HCT116 (cell line): ENCODE results near the gene DNAJB1. TPM values are rescaled to one million over a fixed set of nuclear protein-coding genes. Genes with fewer than 3 reads are reported as not detected.

Source experiments
- ATAC-seq: fragments of 200-7000 bp; cut with Tn5 transposase; 2 replicates; pipeline ENCODE4 v1.9.1; 2020; ENCODE audit warnings: mild to moderate bottlenecking, moderate library complexity
- BruUV-seq: library from RNA; stranded (reverse); fragments of 400-500 nt; replicated peaks from 2 replicates; lab custom pipeline; 2021; lab: Mats Ljungman, UMichigan
- CTCF ChIA-PET: fragments of 300-600 bp; sonication (Branson Sonifier 250); formaldehyde crosslinking; loops from one replicate; lab custom pipeline; 2021; ENCODE audit warnings: antibody characterized with exemption; lab: Charles Lee
- POLR2A ChIA-PET: fragments of 300-600, 350-600 bp; sonication (Branson Sonifier 250); formaldehyde crosslinking; loops from one replicate; lab custom pipeline; 2021; ENCODE audit warnings: antibody characterized with exemption; lab: Charles Lee
- RAD21 ChIA-PET, 2 experiments: fragments of 300-600 bp; sonication (Branson Sonifier 250); formaldehyde crosslinking; loops; one replicate each; lab custom pipeline; 2023; ENCODE audit warnings: low total read pairs in 2 of 2; ENCODE audit not compliant: uncharacterized antibody in 2 of 2, unreplicated experiment in 2 of 2, low non-redundant PET in 1 of 2; lab: Charles Lee
- DNase-seq: peaks from one replicate; pipeline ENCODE4 v3.0.0-alpha.2; 2010; ENCODE audit warnings: low read depth, low spot score
- H2AFZ ChIP-seq: fragments of 200-600 bp; shearing (Covaris generic), sonication (generic); 2 replicates; pipeline ENCODE4 v1.6.1; 2017; ENCODE audit warnings: low read depth, mixed run types, mixed read lengths, antibody characterized with exemption, low read length; ENCODE audit not compliant: poor library complexity, severe bottlenecking
- H3K27ac ChIP-seq: 2 replicates; pipeline ENCODE4 v1.5.1; 2012; ENCODE audit warnings: low read depth, low read length
- H3K27me3 ChIP-seq: fragments of 200-600 bp; sonication (generic); 2 replicates; pipeline ENCODE4 v1.6.1; 2016; ENCODE audit warnings: mixed run types, low read length, mixed read lengths; ENCODE audit not compliant: insufficient read depth
- H3K36me3 ChIP-seq, 2 experiments: fragments of 200-500 bp in 1 of 2; fragments of 200-600 bp in 1 of 2; sonication (Bioruptor generic) in 1 of 2; sonication (generic) in 1 of 2; 2 replicates each; pipeline versions ENCODE4 v1.5.1 to v1.6.1; 2014 to 2016; ENCODE audit warnings: low read length in 2 of 2, inconsistent platforms in 1 of 2, mixed read lengths in 1 of 2, mixed run types in 1 of 2; ENCODE audit not compliant: insufficient read depth in 2 of 2, control insufficient read depth in 1 of 2
- H3K4me1 ChIP-seq, 2 experiments: fragments of 200-600 bp in 1 of 2; sonication (generic) in 1 of 2; 2 replicates each; pipeline versions ENCODE4 v1.5.1 to v1.6.1; 2012 to 2017; ENCODE audit warnings: low read length in 2 of 2, inconsistent platforms in 1 of 2, mild to moderate bottlenecking in 1 of 2, mixed read lengths in 1 of 2, mixed run types in 1 of 2, moderate library complexity in 1 of 2; ENCODE audit not compliant: insufficient read depth in 2 of 2, control insufficient read depth in 1 of 2
- H3K4me2 ChIP-seq: fragments of 200-600 bp; sonication (generic); 2 replicates; pipeline ENCODE4 v1.6.1; 2017; ENCODE audit warnings: mixed run types, low read length, mixed read lengths
- H3K4me3 ChIP-seq, 2 experiments: fragments of 200-600 bp in 1 of 2; sonication (generic) in 1 of 2; replicated peaks in 1 of 2; 2 replicates each; pipeline ENCODE4 v1.5.1; 2011 to 2016; ENCODE audit warnings: low read length in 2 of 2, control low read depth in 1 of 2, low read depth in 1 of 2, mild to moderate bottlenecking in 1 of 2, mixed read lengths in 1 of 2, mixed run types in 1 of 2
- H3K79me2 ChIP-seq: fragments of 200-600 bp; sonication (generic); 2 replicates; pipeline ENCODE4 v1.6.1; 2017; ENCODE audit warnings: mild to moderate bottlenecking, mixed run types, low read length, moderate library complexity, mixed read lengths; ENCODE audit not compliant: insufficient read depth
- H3K9ac ChIP-seq: fragments of 200-600 bp; sonication (generic); 2 replicates; pipeline ENCODE4 v1.6.1; 2016; ENCODE audit warnings: low read length, mixed read lengths
- H3K9me2 ChIP-seq: fragments of 200-600 bp; sonication (generic), shearing (Covaris generic); 2 replicates; pipeline ENCODE4 v1.6.1; 2017; ENCODE audit warnings: mixed run types, mild to moderate bottlenecking, moderate library complexity; ENCODE audit not compliant: insufficient read depth
- H3K9me3 ChIP-seq, 2 experiments: fragments of 200-500 bp in 1 of 2; fragments of 200-600 bp in 1 of 2; sonication (Bioruptor generic) in 1 of 2; sonication (generic) in 1 of 2; 2 replicates each; pipeline ENCODE4 v1.6.1; 2014 to 2017; ENCODE audit warnings: low read length in 2 of 2, mixed read lengths in 2 of 2, inconsistent platforms in 1 of 2, low read depth in 1 of 2, mild to moderate bottlenecking in 1 of 2, mixed run types in 1 of 2, moderate library complexity in 1 of 2; ENCODE audit not compliant: control insufficient read depth in 1 of 2, insufficient read depth in 1 of 2
- H4K20me1 ChIP-seq: fragments of 200-600 bp; sonication (generic), shearing (Covaris generic); 2 replicates; pipeline ENCODE4 v1.6.1; 2017; ENCODE audit warnings: mixed run types, mild to moderate bottlenecking, moderate library complexity; ENCODE audit not compliant: insufficient read depth
- ATF3 ChIP-seq: IDR thresholded peaks from 2 replicates; pipeline ENCODE4 v1.6.1; 2012
- CBX3 ChIP-seq: IDR thresholded peaks from 2 replicates; pipeline ENCODE4 v1.6.1; 2012; ENCODE audit warnings: low read depth
- CEBPB ChIP-seq: IDR thresholded peaks from 2 replicates; pipeline ENCODE4 v1.6.1; 2012; ENCODE audit warnings: low read depth
- CTCF ChIP-seq, 3 experiments: fragments of 200-600 bp in 1 of 3; sonication (generic) in 1 of 3; IDR thresholded peaks in 2 of 3; conservative IDR thresholded peaks in 1 of 3; 2 replicates each; pipeline ENCODE4 v1.5.1; 2012 to 2017; ENCODE audit warnings: low read depth in 2 of 3, low read length in 2 of 3, antibody characterized with exemption in 1 of 3, borderline replicate concordance in 1 of 3, control low read depth in 1 of 3, mild to moderate bottlenecking in 1 of 3, mixed read lengths in 1 of 3, mixed run types in 1 of 3, moderate library complexity in 1 of 3; ENCODE audit not compliant: insufficient read depth in 1 of 3
- EGR1 ChIP-seq: IDR thresholded peaks from 2 replicates; pipeline ENCODE4 v1.6.1; 2012; ENCODE audit warnings: low read depth
- ELF1 ChIP-seq: IDR thresholded peaks from 2 replicates; pipeline ENCODE4 v1.6.1; 2012; ENCODE audit warnings: low read depth, borderline replicate concordance
- EZH2 ChIP-seq: fragments of 200-600 bp; sonication (generic); IDR thresholded peaks from 2 replicates; pipeline ENCODE4 v1.6.1; 2017; ENCODE audit warnings: antibody characterized with exemption, mixed run types
- EZH2phosphoT487 ChIP-seq: fragments of 200-600 bp; IDR thresholded peaks from 2 replicates; pipeline ENCODE4 v1.6.1; 2018; ENCODE audit warnings: antibody characterized with exemption, borderline replicate concordance
- FOSL1 ChIP-seq: IDR thresholded peaks from 2 replicates; pipeline ENCODE4 v1.6.1; 2012; ENCODE audit warnings: low read depth
- JUND ChIP-seq: IDR thresholded peaks from 2 replicates; pipeline ENCODE4 v1.6.1; 2012
- POLR2AphosphoS5 ChIP-seq: IDR thresholded peaks from 2 replicates; pipeline ENCODE4 v1.6.1; 2011; ENCODE audit warnings: mild to moderate bottlenecking, low read depth, low read length, moderate library complexity
- RAD21 ChIP-seq: IDR thresholded peaks from 2 replicates; pipeline ENCODE4 v1.6.1; 2012; ENCODE audit warnings: low read depth, mild to moderate bottlenecking
- REST ChIP-seq: IDR thresholded peaks from 2 replicates; pipeline ENCODE4 v1.6.1; 2012; ENCODE audit warnings: low read depth
- SIN3A ChIP-seq: IDR thresholded peaks from 2 replicates; pipeline ENCODE4 v1.6.1; 2012; ENCODE audit warnings: low read depth
- SP1 ChIP-seq: IDR thresholded peaks from 2 replicates; pipeline ENCODE4 v1.6.1; 2012; ENCODE audit warnings: low read depth
- SRF ChIP-seq: IDR thresholded peaks from 2 replicates; pipeline ENCODE4 v1.6.1; 2012; ENCODE audit warnings: low read depth
- TCF7L2 ChIP-seq: IDR thresholded peaks from 2 replicates; pipeline ENCODE4 v1.7.0; 2011; ENCODE audit warnings: borderline replicate concordance, inconsistent platforms; ENCODE audit not compliant: insufficient read depth, insufficient read length; ENCODE audit errors: extremely low read depth
- ZBTB33 ChIP-seq: IDR thresholded peaks from 2 replicates; pipeline ENCODE4 v1.6.1; 2011; ENCODE audit warnings: mild to moderate bottlenecking, low read length, moderate library complexity; ENCODE audit not compliant: insufficient replicate concordance; ENCODE audit errors: extremely low read depth
- ZFX ChIP-seq: fragments of 450-650 bp; IDR thresholded peaks from 2 replicates; pipeline ENCODE4 v1.6.1; 2017
- ZNF274 ChIP-seq: fragments of 200-500 bp; sonication (Bioruptor generic); IDR thresholded peaks from 2 replicates; pipeline ENCODE4 v1.6.1; 2014; ENCODE audit warnings: mild to moderate bottlenecking, low read depth, low read length, inconsistent platforms
- intact Hi-C: fragments of 100-400 bp; cut with micrococcal nuclease; formaldehyde crosslinking; loops from 2 replicates; pipeline ENCODE4 v1.10.0; 2022
- total RNA-seq: library from RNA; stranded (reverse); gene quantifications from one replicate; pipeline ENCODE4 v1.2.1, GENCODE V29; 2021; ENCODE audit not compliant: unreplicated experiment

The DNAJB1 gene
- total RNA-seq, 1 experiment from 2014 or later, result 175 TPM

GRCh38 chr19:14514215-14514863 lies 3.9 kb downstream of the DNAJB1 start:
- intact Hi-C loops, result no loop called here

More at GRCh38 chr19:14514215-14514863, 3.9 kb downstream of the DNAJB1 start:
- ChIA-PET POLR2A (interaction anchor here (0.6 to 2.0 kb wide), 5 partner anchors 12 to 619 kb away, joined by 3 to 5 read pairs (median 4); partner anchors contain the start of gene GIPC1), CTCF (no interaction called here), RAD21 (no interaction called here)
- DNase-seq (no peak), ATAC-seq (no peak)
- no TSS peak for BruUV-seq
- Histone ChIP-seq H3K9ac (no peak overlapping the region), H3K27me3 (no peaks in the 10 kb centered on the region), H4K20me1 (peaks cover 38% of the 10 kb centered on the region; the same call in 1 of the 2 replicates), H3K36me3 (peaks cover 7 to 30% of the 10 kb centered on the region in 2 experiments; a peak in 3 of 4 replicates), H3K4me1 (peaks cover 49 to 83% of the 10 kb centered on the region in 2 experiments), H3K79me2 (peaks cover 44% of the 10 kb centered on the region), H3K9me2 (no peaks in the 10 kb centered on the region), H3K4me3 (no peak overlapping the region), H3K27ac (peak overlapping the region; percentile 28), H3K9me3 (no peaks in the 10 kb centered on the region), H2AFZ (no peak overlapping the region), H3K4me2 (no peak overlapping the region)
- TF ChIP-seq ZFX (no peak), CBX3 (no peak), POLR2AphosphoS5 (no peak; the same call in 1 of the 2 replicates), ELF1 (no peak), ZNF274 (no peak), EZH2 (no peak), ATF3 (no peak), JUND (no peak), SIN3A (no peak), TCF7L2 (no peak), REST (no peak), EZH2phosphoT487 (no peak), SRF (no peak), CTCF (IDR thresholded peaks at IDR 0.05 in 2 of 3, conservative IDR thresholded peaks at IDR 0.05 in 1 of 3; ENCODE audit: borderline replicate concordance in 1 of 3, insufficient read depth in 1 of 3, low read depth in 2 of 3, low read length in 2 of 3) (no peak), EGR1 (no peak), ZBTB33 (no peak), RAD21 (no peak), CEBPB (no peak), SP1 (no peak), FOSL1 (no peak)
